Measurements from ENCODE around the gene PRKCA.

The PRKCA gene

GRCh38 chr17:66654764-66655163, 352.4 kb downstream of the PRKCA start:
- no peak for DNase-seq (ENCODE audit: low read depth in 2 of 2)

- no peak for DNase-seq (ENCODE audit: low read depth in 2 of 2)
These were observed 353.0 kb downstream of the PRKCA start for GRCh38 chr17:66655461-66655860.

- DNase-seq (ENCODE audit: low read depth in 2 of 2), result peak; percentile 16 to 60
These were observed 353.4 kb downstream of the PRKCA start for GRCh38 chr17:66655861-66656260.

GRCh38 chr17:66661411-66662256, 359.2 kb downstream of the PRKCA start:
- DNase-seq (ENCODE audit: low read depth in 2 of 2), result no peak

- DNase-seq (ENCODE audit: low read depth in 2 of 2), result no peak
These were observed 360.1 kb downstream of the PRKCA start for GRCh38 chr17:66662496-66662895.

- DNase-seq (ENCODE audit: low read depth in 2 of 2), result no peak
These were observed 360.7 kb downstream of the PRKCA start for GRCh38 chr17:66663041-66663606.

- no peak for DNase-seq (ENCODE audit: low read depth in 2 of 2)
These were observed 361.9 kb downstream of the PRKCA start for GRCh38 chr17:66664336-66664735.

- DNase-seq (ENCODE audit: low read depth in 2 of 2), result no peak
These were observed 362.8 kb downstream of the PRKCA start for GRCh38 chr17:66665194-66665593.

GRCh38 chr17:66667090-66667489, 364.7 kb downstream of the PRKCA start:
- DNase-seq (ENCODE audit: low read depth in 2 of 2), result no peak

GRCh38 chr17:66667491-66668030, 365.1 kb downstream of the PRKCA start:
- DNase-seq (ENCODE audit: low read depth in 2 of 2), result peak; percentile 42 to 82

GRCh38 chr17:66670206-66670605, 367.8 kb downstream of the PRKCA start:
- no peak for DNase-seq (ENCODE audit: low read depth in 2 of 2)

GRCh38 chr17:66671156-66671555, 368.7 kb downstream of the PRKCA start:
- DNase-seq (ENCODE audit: low read depth in 2 of 2), result no peak

- peak; percentile 2 to 34 for DNase-seq (ENCODE audit: low read depth in 2 of 2)
These were observed 371.4 kb downstream of the PRKCA start for GRCh38 chr17:66673668-66674276.

- no peak for DNase-seq (ENCODE audit: low read depth in 2 of 2)
These were observed 373.0 kb downstream of the PRKCA start for GRCh38 chr17:66675273-66675990.

GRCh38 chr17:66675991-66676371, 373.6 kb downstream of the PRKCA start:
- no peak for DNase-seq (ENCODE audit: low read depth in 2 of 2)

- no peak for DNase-seq (ENCODE audit: low read depth in 2 of 2)
These were observed 374.0 kb downstream of the PRKCA start for GRCh38 chr17:66676421-66676820.

- no peak for DNase-seq (ENCODE audit: low read depth in 2 of 2)
These were observed 375.0 kb downstream of the PRKCA start for GRCh38 chr17:66677201-66677981.

- no peak for DNase-seq (ENCODE audit: low read depth in 2 of 2)
These were observed 375.6 kb downstream of the PRKCA start for GRCh38 chr17:66678061-66678460.

GRCh38 chr17:66678827-66679226, 376.4 kb downstream of the PRKCA start:
- no peak for DNase-seq (ENCODE audit: low read depth in 2 of 2)

- no peak for DNase-seq (ENCODE audit: low read depth in 2 of 2)
These were observed 377.5 kb downstream of the PRKCA start for GRCh38 chr17:66679631-66680517.

All from stimulated activated CD8-positive, alpha-beta memory T cell treated with anti-CD3 and anti-CD28 coated beads, Interleukin-15, amount 100 ng/mL, for 4 hours (primary cell).